ENCODE data around the gene ZFAND6. TPM values are rescaled to one million over a fixed set of nuclear protein-coding genes. Genes with fewer than 3 reads are reported as not detected.

The ZFAND6 gene
- total RNA-seq, 2 donors from 2014 or later: 85.1 to 146 TPM

GRCh38 chr15:80059786-80060355, 395 bp downstream of the ZFAND6 start:
- Histone ChIP-seq H3K4me3 (peak overlapping the region; percentile 73 to 97), H3K36me3 (no peaks in the 10 kb centered on the region), H3K27me3 (no peaks in the 10 kb centered on the region), H3K9me3 (no peaks in the 10 kb centered on the region), H3K4me1 (peaks cover 0 to 19% of the 10 kb centered on the region in 2 donors), H3K27ac (peak overlapping the region; percentile 91 to 97)
- DNase-seq (ENCODE audit: low spot score): no peak
- TF ChIP-seq CTCF (IDR thresholded peaks at IDR 0.05): no peak

- peak in 1 of 2 donors; percentile 18 for TF ChIP-seq CTCF (IDR thresholded peaks at IDR 0.05)
- Histone ChIP-seq H3K4me3 (peak overlapping the region; percentile 73 to 97), H3K36me3 (no peaks in the 10 kb centered on the region), H3K27me3 (no peaks in the 10 kb centered on the region), H3K27ac (peak overlapping the region; percentile 91 to 97), H3K4me1 (peaks cover 0 to 19% of the 10 kb centered on the region in 2 donors), H3K9me3 (no peaks in the 10 kb centered on the region)
- DNase-seq (ENCODE audit: low spot score): no peak
Observed at GRCh38 chr15:80060356-80061006, 1.0 kb downstream of the ZFAND6 start.

GRCh38 chr15:80061582-80061981, 2.1 kb downstream of the ZFAND6 start:
- no peak for DNase-seq (ENCODE audit: low spot score)

GRCh38 chr15:80066912-80067311, 7.4 kb downstream of the ZFAND6 start:
- Histone ChIP-seq H3K27ac (no peak overlapping the region), H3K9me3 (no peaks in the 10 kb centered on the region), H3K27me3 (no peaks in the 10 kb centered on the region), H3K4me3 (no peak overlapping the region), H3K4me1 (peaks cover 0 to 13% of the 10 kb centered on the region in 2 donors), H3K36me3 (no peaks in the 10 kb centered on the region)
- no peak for TF ChIP-seq CTCF (IDR thresholded peaks at IDR 0.05)
- no peak for DNase-seq (ENCODE audit: low spot score)

More at GRCh38 chr15:80061582-80061981, 2.1 kb downstream of the ZFAND6 start:
- Histone ChIP-seq H3K4me1 (peaks cover 0 to 19% of the 10 kb centered on the region in 2 donors), H3K4me3 (no peak overlapping the region), H3K27ac (no peak overlapping the region), H3K27me3 (no peaks in the 10 kb centered on the region), H3K36me3 (no peaks in the 10 kb centered on the region), H3K9me3 (no peaks in the 10 kb centered on the region)
- TF ChIP-seq CTCF (IDR thresholded peaks at IDR 0.05): no peak

GRCh38 chr15:80068578-80068977, 9.1 kb downstream of the ZFAND6 start:
- Histone ChIP-seq H3K4me1 (peaks cover 0 to 26% of the 10 kb centered on the region in 2 donors), H3K27ac (no peak overlapping the region), H3K4me3 (no peak overlapping the region), H3K9me3 (no peaks in the 10 kb centered on the region), H3K27me3 (no peaks in the 10 kb centered on the region), H3K36me3 (no peaks in the 10 kb centered on the region)
- no peak for DNase-seq (ENCODE audit: low spot score)
- TF ChIP-seq CTCF (IDR thresholded peaks at IDR 0.05): no peak

Measured in right atrium auricular region (tissue), 2 donors.